Vagina (tissue), 2 donors: Measurements from ENCODE around the gene IGFBP6. TPM values are rescaled to one million over a fixed set of nuclear protein-coding genes. Genes with fewer than 3 reads are reported as not detected.
A peak's percentile ranks its signal among the peaks of the same experiment; 100 is the strongest.

ENCODE experiments used
- DNase-seq, 2 donors: peaks; one replicate each; pipeline ENCODE4 v3.0.0-alpha.2; 2017; ENCODE audit errors: extremely low spot score in 2 of 2
- H3K27ac ChIP-seq: fragments of 200-600 bp; sonication (generic); one replicate; pipeline ENCODE4 v1.5.1; 2019
- H3K27me3 ChIP-seq: fragments of 200-600 bp; sonication (generic); one replicate; pipeline ENCODE4 v1.5.1; 2019
- H3K36me3 ChIP-seq, 2 donors: fragments of 200-600 bp; sonication (generic); one replicate each; pipeline ENCODE4 v1.5.1; 2017 to 2019
- H3K4me1 ChIP-seq: fragments of 200-600 bp; sonication (generic); one replicate; pipeline ENCODE4 v1.5.1; 2019
- H3K4me3 ChIP-seq, 2 donors: fragments of 200-600 bp; sonication (generic); 1 replicate in 1 of 2; 2 replicates in 1 of 2; pipeline ENCODE4 v1.5.1; 2016 to 2019
- H3K9me3 ChIP-seq: fragments of 200-600 bp; sonication (generic); one replicate; pipeline ENCODE4 v1.5.1; 2019
- CTCF ChIP-seq, 3 experiments: fragments of 450-650 bp in 2 of 3; fragments of 200-600 bp in 1 of 3; sonication (generic) in 1 of 3; IDR thresholded peaks; one replicate each; pipeline ENCODE4 v1.5.1; 2017 to 2019; ENCODE audit warnings: antibody characterized with exemption in 3 of 3, mild to moderate bottlenecking in 2 of 3, moderate library complexity in 2 of 3
- POLR2A ChIP-seq, 2 donors: fragments of 450-650 bp; IDR thresholded peaks; one replicate each; pipeline ENCODE4 v1.6.1; 2017; ENCODE audit warnings: antibody characterized with exemption in 2 of 2, mild to moderate bottlenecking in 2 of 2, moderate library complexity in 2 of 2
- POLR2AphosphoS5 ChIP-seq, 2 donors: sonication (generic); formaldehyde crosslinking; IDR thresholded peaks; one replicate each; pipeline ENCODE4 v1.9.0; 2017; ENCODE audit warnings: antibody characterized with exemption in 2 of 2, mild to moderate bottlenecking in 2 of 2, low read depth in 1 of 2; ENCODE audit not compliant: insufficient read depth in 1 of 2
- intact Hi-C: fragments of 100-400 bp; cut with DNase I; formaldehyde crosslinking; loops from one replicate; pipeline ENCODE4 v1.15.1; 2023
- total RNA-seq: library from RNA; depleted of rRNA; stranded (reverse); fragments of >200 nt; gene quantifications from one replicate; pipeline ENCODE4 v1.2.3, GENCODE V29; 2016

IGFBP6 gene
- total RNA-seq, 1 donor from 2014 or later, result 684 TPM

GRCh38 chr12:53053218-53054111, 44.0 kb upstream of the IGFBP6 start:
- TF ChIP-seq POLR2A (IDR thresholded peaks at IDR 0.05) (no peak), POLR2AphosphoS5 (IDR thresholded peaks at IDR 0.05; ENCODE audit: insufficient read depth in 1 of 2, low read depth in 1 of 2) (no peak), CTCF (IDR thresholded peaks at IDR 0.05) (peak in 1 of 3 experiments; percentile 55)
- DNase-seq, result no peak
- Histone ChIP-seq H3K27me3 (no peaks in the 10 kb centered on the region), H3K27ac (peak overlapping the region; percentile 96), H3K9me3 (no peaks in the 10 kb centered on the region), H3K4me3 (peak overlapping the region; percentile 73 to 86), H3K36me3 (peaks cover 0 to 26% of the 10 kb centered on the region in 2 donors), H3K4me1 (peaks cover 66% of the 10 kb centered on the region)
- intact Hi-C loops, result no loop called here

GRCh38 chr12:53054112-53054878, 43.2 kb upstream of the IGFBP6 start:
- peaks cover 0 to 28% of the 10 kb centered on the region in 2 donors for H3K36me3 ChIP-seq
- peaks cover 65% of the 10 kb centered on the region for H3K4me1 ChIP-seq
- intact Hi-C loops, result no loop called here

GRCh38 chr12:53055471-53056266, 41.8 kb upstream of the IGFBP6 start:
- peaks cover 71% of the 10 kb centered on the region for H3K4me1 ChIP-seq

More at GRCh38 chr12:53054112-53054878, 43.2 kb upstream of the IGFBP6 start:
- no peaks in the 10 kb centered on the region for H3K27me3 ChIP-seq
- no peaks in the 10 kb centered on the region for H3K9me3 ChIP-seq
- H3K27ac ChIP-seq, result peak overlapping the region; percentile 96
- DNase-seq, result no peak
- H3K4me3 ChIP-seq, result peak overlapping the region; percentile 73 to 86
- TF ChIP-seq POLR2A (IDR thresholded peaks at IDR 0.05) (peak in 1 of 2 donors; percentile 66), CTCF (IDR thresholded peaks at IDR 0.05) (no peak), POLR2AphosphoS5 (IDR thresholded peaks at IDR 0.05; ENCODE audit: insufficient read depth in 1 of 2, low read depth in 1 of 2) (peak; percentile 45 to 95)

GRCh38 chr12:53056296-53056695, 41.2 kb upstream of the IGFBP6 start:
- intact Hi-C loops, result no loop called here
- Histone ChIP-seq H3K36me3 (peaks cover 0 to 48% of the 10 kb centered on the region in 2 donors), H3K27me3 (no peaks in the 10 kb centered on the region), H3K4me3 (no peak overlapping the region), H3K9me3 (no peaks in the 10 kb centered on the region), H3K27ac (peak overlapping the region; percentile 96), H3K4me1 (peaks cover 71% of the 10 kb centered on the region)
- TF ChIP-seq POLR2AphosphoS5 (IDR thresholded peaks at IDR 0.05; ENCODE audit: insufficient read depth in 1 of 2, low read depth in 1 of 2) (no peak), CTCF (IDR thresholded peaks at IDR 0.05) (no peak), POLR2A (IDR thresholded peaks at IDR 0.05) (no peak)
- DNase-seq, result no peak

More at GRCh38 chr12:53055471-53056266, 41.8 kb upstream of the IGFBP6 start:
- TF ChIP-seq POLR2AphosphoS5 (IDR thresholded peaks at IDR 0.05; ENCODE audit: insufficient read depth in 1 of 2, low read depth in 1 of 2), result no peak
- TF ChIP-seq POLR2A (IDR thresholded peaks at IDR 0.05), result no peak
- TF ChIP-seq CTCF (IDR thresholded peaks at IDR 0.05), result no peak
- no peaks in the 10 kb centered on the region for H3K9me3 ChIP-seq
- peaks cover 0 to 42% of the 10 kb centered on the region in 2 donors for H3K36me3 ChIP-seq
- H3K27me3 ChIP-seq, result no peaks in the 10 kb centered on the region
- intact Hi-C loops, result no loop called here
- H3K4me3 ChIP-seq, result no peak overlapping the region
- peak overlapping the region; percentile 96 for H3K27ac ChIP-seq
- DNase-seq, result no peak
